ENCODE data around the gene AZIN2.

AZIN2 gene

GRCh38 chr1:33157131-33157530 is 76.2 kb downstream of the AZIN2 start:
- DNase-seq = no peak

DNA sequence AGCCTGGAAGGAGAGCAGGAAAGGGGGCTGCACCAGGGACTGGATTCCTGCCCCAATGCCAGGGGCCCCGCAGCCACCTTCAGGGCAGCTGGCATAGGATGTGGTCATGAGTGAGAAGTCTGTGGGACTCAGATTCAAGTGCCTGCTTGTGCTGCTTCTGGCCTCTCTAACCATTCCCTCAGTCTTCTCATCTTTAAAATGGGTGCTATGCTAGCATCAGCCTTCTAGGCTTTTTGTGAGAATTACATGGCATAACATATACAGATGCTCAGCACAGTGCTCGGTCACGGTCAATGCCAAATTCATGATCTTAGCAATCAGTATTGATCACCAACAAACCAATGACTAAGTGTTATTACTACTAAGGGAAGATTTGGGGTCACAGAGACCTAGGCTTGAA is 77.4 kb downstream of the AZIN2 start:
- DNase-seq = no peak

DNA sequence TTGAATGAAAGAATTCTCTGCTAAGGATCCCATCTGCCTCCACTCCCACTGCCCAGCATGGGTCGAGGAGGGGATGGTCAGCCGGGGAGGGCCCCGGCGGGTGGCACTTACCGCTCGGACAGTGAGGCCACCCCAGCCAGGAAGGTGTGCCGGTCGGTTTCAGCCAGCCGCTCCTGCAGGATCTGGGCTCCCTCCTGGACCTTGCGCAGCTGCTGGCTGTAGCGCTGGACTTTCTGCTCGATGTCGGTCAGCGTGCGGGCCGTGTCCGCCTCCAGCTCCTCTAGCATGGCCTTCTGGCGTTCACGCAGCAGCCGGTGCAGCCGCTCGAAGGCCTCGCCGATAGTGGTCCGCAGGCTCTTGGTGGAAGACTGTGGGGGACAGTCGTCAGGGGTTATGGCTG is 78.6 kb downstream of the AZIN2 start:
- no peak for DNase-seq

GRCh38 chr1:33161061-33161681 is 80.2 kb downstream of the AZIN2 start:
- peak; percentile 23 for DNase-seq

DNA sequence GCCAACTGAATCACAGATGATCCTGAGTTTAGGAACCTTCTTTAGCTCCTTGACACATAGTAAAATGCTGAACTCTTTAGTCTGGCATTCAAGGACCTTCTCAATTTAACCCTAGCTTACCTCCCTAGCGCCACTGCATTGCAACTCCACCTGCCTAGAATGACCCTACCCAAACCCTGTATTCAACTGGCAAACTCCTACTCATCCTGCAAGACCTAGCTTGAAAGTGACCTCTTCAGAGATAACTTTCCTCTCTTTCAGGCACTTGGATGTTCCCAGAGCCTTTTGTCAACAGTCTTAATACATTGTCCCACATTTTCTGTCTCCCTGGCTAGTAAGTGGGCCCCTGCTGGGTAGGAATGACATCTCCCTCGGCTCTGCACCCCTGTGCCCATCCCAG is 81.2 kb downstream of the AZIN2 start:
- no peak for DNase-seq

DNA sequence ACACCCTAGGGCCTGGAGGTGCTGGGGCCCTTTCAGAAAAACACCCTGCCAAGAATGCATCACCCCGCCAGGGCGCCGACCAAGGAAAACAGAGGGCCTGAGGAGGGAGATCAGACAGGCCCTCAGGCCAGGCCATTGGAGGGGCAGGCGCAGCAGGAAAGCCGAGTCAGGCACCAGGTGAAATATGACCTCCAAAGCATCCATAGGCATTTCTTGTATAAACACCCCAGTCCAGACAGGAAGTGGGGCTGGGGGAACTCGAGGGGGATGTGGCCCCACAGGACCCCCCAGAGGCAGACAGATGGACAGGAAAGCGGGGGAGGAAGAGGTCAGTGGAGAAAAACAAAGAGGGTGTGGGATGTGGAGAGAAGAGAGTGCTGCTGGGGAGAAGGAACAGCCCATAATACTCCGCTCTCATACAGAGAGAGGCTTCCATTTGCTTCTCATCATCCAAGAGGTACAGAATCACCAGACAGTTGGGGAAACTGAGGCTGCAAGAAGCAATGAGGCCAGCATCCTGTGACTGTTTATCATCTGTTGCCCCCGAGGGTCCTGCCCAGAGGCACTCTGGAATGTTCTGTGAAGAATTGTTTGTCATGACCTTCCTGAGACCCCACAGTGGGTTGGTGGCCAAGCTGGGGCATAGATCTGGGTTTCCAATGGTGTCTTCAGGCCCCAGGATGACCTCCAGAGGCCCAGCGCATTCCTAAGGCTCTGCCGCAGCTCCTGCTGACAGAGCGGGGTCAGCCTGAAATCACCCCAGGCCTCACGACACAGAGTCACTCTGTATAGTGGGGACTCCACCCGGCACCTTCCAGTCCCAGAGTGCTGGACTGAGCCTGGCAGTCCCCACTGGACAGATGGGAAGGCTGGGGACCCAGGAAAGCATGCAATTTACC is 82.9 kb downstream of the AZIN2 start:
- no peak for DNase-seq

GRCh38 chr1:33165209-33165608 is 84.3 kb downstream of the AZIN2 start:
- no peak for DNase-seq

DNA sequence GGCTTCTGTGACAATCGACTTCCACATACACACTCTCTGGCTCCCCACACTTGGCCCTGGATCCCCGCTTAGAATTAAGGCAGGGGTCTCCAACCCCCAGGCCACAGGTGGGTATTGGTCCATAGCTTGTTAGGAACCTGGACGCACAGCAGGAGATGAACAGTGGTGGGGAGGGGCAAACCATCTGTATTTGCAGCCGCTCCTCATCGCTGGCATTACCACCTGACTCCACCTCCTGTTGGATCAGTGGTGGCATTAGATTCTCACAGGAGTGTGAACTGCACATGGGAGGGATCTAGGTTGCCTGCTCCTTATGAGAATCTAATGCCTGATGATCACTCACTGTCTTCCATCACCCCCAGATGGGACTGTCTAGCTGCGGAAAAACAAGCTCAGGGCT is 84.9 kb downstream of the AZIN2 start:
- no peak for DNase-seq

GRCh38 chr1:33167650-33168447 is 86.9 kb downstream of the AZIN2 start:
- DNase-seq = no peak

DNA sequence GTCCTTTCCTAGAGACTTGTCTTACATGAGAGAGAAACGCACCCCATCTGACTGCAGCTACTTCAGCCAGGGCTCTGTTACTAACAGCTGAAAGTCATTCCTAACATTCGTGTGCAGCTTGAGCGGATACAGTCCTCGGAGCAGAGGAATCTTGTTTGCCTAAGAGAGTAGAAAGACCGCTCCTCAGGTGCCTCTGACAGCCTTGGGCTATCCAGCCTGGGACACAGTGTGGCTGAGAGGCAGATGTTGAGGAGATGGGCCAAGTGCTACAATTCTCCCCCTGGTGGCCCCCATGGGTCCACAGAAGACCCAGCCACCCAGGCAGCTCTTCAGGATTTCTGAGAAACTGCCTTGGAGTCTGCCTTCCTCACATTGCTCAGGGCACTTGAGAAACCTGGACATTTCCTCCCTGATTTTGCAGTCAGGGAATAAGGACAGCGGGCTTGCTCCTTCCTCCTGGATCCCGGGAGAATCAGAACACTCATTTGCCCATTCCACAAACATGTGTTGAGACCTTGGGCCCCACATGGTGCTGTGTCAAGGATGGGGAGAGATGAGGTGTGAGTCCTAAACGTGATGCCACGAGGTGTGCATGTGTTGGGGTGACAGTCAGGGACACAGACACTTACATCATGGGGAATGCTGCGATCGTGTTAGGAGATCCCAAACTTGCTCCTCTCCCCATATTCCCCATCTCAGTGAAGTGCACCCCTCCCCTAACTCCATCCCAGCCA is 87.8 kb downstream of the AZIN2 start:
- no peak for DNase-seq

- no peak for DNase-seq
Measured at GRCh38 chr1:33169290-33170055, 88.5 kb downstream of the AZIN2 start.
